ENCODE measurements around the gene PRKCE.

Gene PRKCE

GRCh38 chr2:46014911-46015654 lies 363.6 kb downstream of the PRKCE start:
- Mint-ChIP-seq H3K4me1 (no peaks in the 10 kb centered on the region), H3K27me3 (no peaks in the 10 kb centered on the region), H3K36me3 (peaks cover 58% of the 10 kb centered on the region), H3K4me3 (no peak overlapping the region), H3K27ac (no peak overlapping the region), H3K9me3 (no peaks in the 10 kb centered on the region)
- no peak for ATAC-seq

DNA sequence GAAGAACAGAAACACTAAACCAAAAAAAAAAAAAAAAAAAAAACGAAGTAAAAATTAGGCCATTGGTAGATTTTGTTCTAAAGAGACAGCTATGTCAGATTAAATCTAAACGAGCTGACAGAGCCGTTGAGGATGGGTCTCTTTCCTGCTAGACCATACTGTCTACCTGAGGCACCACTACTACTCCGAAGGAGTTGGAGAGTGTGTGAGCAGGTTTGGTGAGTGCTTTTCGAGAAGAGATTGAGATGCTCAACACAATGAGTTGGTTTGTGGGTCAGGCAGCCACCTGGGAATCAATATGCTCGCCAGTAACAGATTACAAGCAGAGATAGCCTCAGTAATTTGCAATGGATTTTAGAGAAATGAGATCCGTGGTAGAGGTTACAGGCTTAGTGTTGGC lies 364.2 kb downstream of the PRKCE start:
- Mint-ChIP-seq H3K27me3 (no peaks in the 10 kb centered on the region), H3K9me3 (no peaks in the 10 kb centered on the region), H3K36me3 (peaks cover 63% of the 10 kb centered on the region), H3K4me3 (no peak overlapping the region), H3K27ac (no peak overlapping the region), H3K4me1 (no peaks in the 10 kb centered on the region)
- no peak for ATAC-seq

- ATAC-seq: no peak
- Mint-ChIP-seq H3K4me1 (no peaks in the 10 kb centered on the region), H3K9me3 (no peaks in the 10 kb centered on the region), H3K27ac (no peak overlapping the region), H3K36me3 (peaks cover 67% of the 10 kb centered on the region), H3K4me3 (no peak overlapping the region), H3K27me3 (no peaks in the 10 kb centered on the region)
These were observed 364.6 kb downstream of the PRKCE start for GRCh38 chr2:46016091-46016490.

DNA sequence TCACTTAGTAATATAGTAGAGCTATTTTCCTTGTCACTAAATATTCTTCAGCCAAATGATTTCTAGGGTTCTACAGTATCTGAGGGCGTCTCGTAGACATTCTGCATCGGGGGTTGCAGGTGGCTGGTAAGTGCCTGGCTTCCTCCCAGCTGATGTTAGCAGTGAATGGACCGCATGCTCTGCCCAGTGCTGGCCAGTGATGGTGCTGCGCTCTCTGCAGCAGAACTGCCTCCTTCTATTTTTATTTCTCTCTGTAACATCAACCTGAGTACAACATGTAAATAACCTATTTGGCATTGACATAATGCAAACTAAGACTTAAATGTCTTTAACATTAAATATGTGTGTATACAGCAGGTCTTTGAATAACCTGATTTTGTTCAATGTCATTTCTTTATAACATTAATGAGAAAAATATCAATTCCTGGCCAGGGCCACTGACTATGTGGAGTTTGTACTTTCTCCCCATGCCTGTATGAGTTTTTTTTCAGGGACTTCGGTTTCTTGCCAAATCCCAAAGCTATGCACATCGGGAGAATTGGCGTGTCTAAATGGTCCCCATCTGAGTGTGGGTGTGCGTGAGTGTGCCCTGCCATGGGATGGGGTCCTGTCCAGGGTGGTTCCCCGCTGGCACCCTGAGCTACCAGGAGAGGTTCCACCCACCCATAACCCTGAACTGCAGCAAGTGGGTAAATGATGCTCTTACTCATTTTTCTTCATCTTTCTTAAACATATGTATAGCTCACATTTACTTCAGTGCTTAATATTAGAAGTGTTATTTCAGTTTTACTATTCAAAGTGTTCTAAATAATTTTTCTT lies 367.5 kb downstream of the PRKCE start:
- peaks cover 49% of the 10 kb centered on the region for H3K36me3 Mint-ChIP-seq
- H3K27ac Mint-ChIP-seq: no peak overlapping the region
- no peaks in the 10 kb centered on the region for H3K27me3 Mint-ChIP-seq
- H3K4me3 Mint-ChIP-seq: no peak overlapping the region
- H3K9me3 Mint-ChIP-seq: no peaks in the 10 kb centered on the region
- no peaks in the 10 kb centered on the region for H3K4me1 Mint-ChIP-seq
- ATAC-seq: no peak

- no peak overlapping the region for H3K4me3 Mint-ChIP-seq
- H3K27ac Mint-ChIP-seq: no peak overlapping the region
- H3K9me3 Mint-ChIP-seq: no peaks in the 10 kb centered on the region
- H3K36me3 Mint-ChIP-seq: peaks cover 47% of the 10 kb centered on the region
- no peaks in the 10 kb centered on the region for H3K4me1 Mint-ChIP-seq
- no peaks in the 10 kb centered on the region for H3K27me3 Mint-ChIP-seq
- ATAC-seq: no peak
These were observed 368.9 kb downstream of the PRKCE start for GRCh38 chr2:46020416-46020815.

GRCh38 chr2:46023165-46023854 lies 371.8 kb downstream of the PRKCE start:
- ATAC-seq: no peak
- Mint-ChIP-seq H3K36me3 (peaks cover 44% of the 10 kb centered on the region), H3K9me3 (no peaks in the 10 kb centered on the region), H3K4me1 (no peaks in the 10 kb centered on the region), H3K27me3 (no peaks in the 10 kb centered on the region), H3K27ac (no peak overlapping the region), H3K4me3 (no peak overlapping the region)

GRCh38 chr2:46024146-46024779 lies 372.8 kb downstream of the PRKCE start:
- Mint-ChIP-seq H3K27me3 (no peaks in the 10 kb centered on the region), H3K9me3 (no peaks in the 10 kb centered on the region), H3K36me3 (peaks cover 54% of the 10 kb centered on the region), H3K4me3 (no peak overlapping the region), H3K27ac (no peak overlapping the region), H3K4me1 (no peaks in the 10 kb centered on the region)
- no peak for ATAC-seq

GRCh38 chr2:46025081-46025480 lies 373.6 kb downstream of the PRKCE start:
- Mint-ChIP-seq H3K36me3 (peaks cover 54% of the 10 kb centered on the region), H3K4me3 (no peak overlapping the region), H3K4me1 (no peaks in the 10 kb centered on the region), H3K27me3 (no peaks in the 10 kb centered on the region), H3K9me3 (no peaks in the 10 kb centered on the region), H3K27ac (no peak overlapping the region)
- ATAC-seq: no peak

DNA sequence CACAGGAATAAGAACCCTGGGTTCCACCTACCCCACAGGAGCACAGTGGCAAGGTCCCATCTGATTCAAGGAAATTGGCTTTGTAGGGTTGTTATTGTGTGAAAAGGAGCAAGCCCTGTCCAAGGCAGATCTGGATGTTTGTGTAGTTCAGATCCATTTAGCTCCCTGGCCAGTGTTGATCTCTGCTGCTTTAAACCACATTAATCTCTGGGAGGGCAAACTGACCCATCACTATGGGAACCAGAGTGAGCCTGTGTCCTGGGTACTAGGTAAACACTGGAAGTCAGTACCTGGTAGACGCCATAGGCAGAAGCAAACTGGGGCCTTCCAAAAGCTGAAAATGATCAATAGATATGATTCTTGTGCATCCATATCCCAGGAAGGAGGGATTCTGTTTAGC lies 374.2 kb downstream of the PRKCE start:
- H3K4me1 Mint-ChIP-seq: no peaks in the 10 kb centered on the region
- H3K27me3 Mint-ChIP-seq: no peaks in the 10 kb centered on the region
- no peaks in the 10 kb centered on the region for H3K9me3 Mint-ChIP-seq
- H3K36me3 Mint-ChIP-seq: peaks cover 54% of the 10 kb centered on the region
- no peak for ATAC-seq
- H3K27ac Mint-ChIP-seq: no peak overlapping the region
- H3K4me3 Mint-ChIP-seq: no peak overlapping the region

- ATAC-seq: no peak
- no peak overlapping the region for H3K27ac Mint-ChIP-seq
These were observed 375.0 kb downstream of the PRKCE start for GRCh38 chr2:46026431-46026830.

GRCh38 chr2:46029332-46029811 lies 377.9 kb downstream of the PRKCE start:
- Mint-ChIP-seq H3K27me3 (no peaks in the 10 kb centered on the region), H3K27ac (no peak overlapping the region), H3K9me3 (no peaks in the 10 kb centered on the region), H3K4me3 (no peak overlapping the region), H3K4me1 (no peaks in the 10 kb centered on the region), H3K36me3 (peaks cover 68% of the 10 kb centered on the region)
- no peak for ATAC-seq

More at GRCh38 chr2:46026431-46026830, 375.0 kb downstream of the PRKCE start:
- no peaks in the 10 kb centered on the region for H3K27me3 Mint-ChIP-seq
- H3K9me3 Mint-ChIP-seq: no peaks in the 10 kb centered on the region
- peaks cover 56% of the 10 kb centered on the region for H3K36me3 Mint-ChIP-seq
- no peaks in the 10 kb centered on the region for H3K4me1 Mint-ChIP-seq
- H3K4me3 Mint-ChIP-seq: no peak overlapping the region

GRCh38 chr2:46030330-46030729 lies 378.9 kb downstream of the PRKCE start:
- no peak overlapping the region for H3K27ac Mint-ChIP-seq
- no peaks in the 10 kb centered on the region for H3K27me3 Mint-ChIP-seq
- no peaks in the 10 kb centered on the region for H3K4me1 Mint-ChIP-seq
- H3K36me3 Mint-ChIP-seq: peaks cover 61% of the 10 kb centered on the region
- no peak for ATAC-seq
- no peaks in the 10 kb centered on the region for H3K9me3 Mint-ChIP-seq
- H3K4me3 Mint-ChIP-seq: no peak overlapping the region

GRCh38 chr2:46032161-46032813 lies 380.8 kb downstream of the PRKCE start:
- no peak for ATAC-seq
- Mint-ChIP-seq H3K9me3 (no peaks in the 10 kb centered on the region), H3K4me3 (no peak overlapping the region), H3K36me3 (peaks cover 54% of the 10 kb centered on the region), H3K4me1 (no peaks in the 10 kb centered on the region), H3K27ac (no peak overlapping the region), H3K27me3 (no peaks in the 10 kb centered on the region)

GRCh38 chr2:46032996-46033395 lies 381.5 kb downstream of the PRKCE start:
- no peak overlapping the region for H3K4me3 Mint-ChIP-seq

More at GRCh38 chr2:46032996-46033395, 381.5 kb downstream of the PRKCE start:
- H3K36me3 Mint-ChIP-seq: peaks cover 49% of the 10 kb centered on the region
- no peaks in the 10 kb centered on the region for H3K27me3 Mint-ChIP-seq
- H3K9me3 Mint-ChIP-seq: no peaks in the 10 kb centered on the region
- no peaks in the 10 kb centered on the region for H3K4me1 Mint-ChIP-seq
- ATAC-seq: no peak
- no peak overlapping the region for H3K27ac Mint-ChIP-seq

Data from stimulated activated memory B cell treated with anti-CD40 and anti-IgM and Interleukin-4, amounts not matched to agents 10 μg/mL and 1 μg/mL and 100 μg/mL, for 72 hours (primary cell).